ENCODE data around the gene MS4A6A. TPM values are rescaled to one million over a fixed set of nuclear protein-coding genes. Genes with fewer than 3 reads are reported as not detected.

The MS4A6A gene
- total RNA-seq, 1 donor from 2014 or later, result not detected

DNA sequence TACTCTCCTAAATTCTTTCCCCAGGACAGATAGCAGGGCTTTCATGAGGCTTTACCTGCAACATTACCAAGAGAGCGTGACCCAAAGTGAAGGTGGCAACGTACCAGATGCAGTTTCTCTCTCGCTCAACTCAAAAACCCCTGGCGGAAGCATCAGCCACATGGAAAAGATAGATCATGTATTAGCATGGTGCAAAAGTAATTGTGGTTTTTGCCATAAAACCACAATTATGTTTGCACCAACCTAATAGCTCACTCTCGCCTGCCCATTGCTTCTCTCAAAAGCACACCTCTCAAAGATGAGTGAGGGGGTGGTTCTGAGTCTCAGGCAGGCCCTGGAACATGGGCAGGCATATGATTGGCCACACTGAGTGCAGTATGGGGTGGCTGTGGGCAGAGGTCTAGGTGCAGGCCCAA, 7.0 kb downstream of the MS4A6A start:
- ChIA-PET POLR2A (no interaction called here), CTCF (no interaction called here)
- Mint-ChIP-seq H3K4me1 (peaks cover 5% of the 10 kb centered on the region), H3K36me3 (ENCODE audit: low read depth) (no peaks in the 10 kb centered on the region), H3K4me3 (no peak overlapping the region), H3K9me3 (peaks cover 1% of the 10 kb centered on the region), H3K27me3 (no peaks in the 10 kb centered on the region), H3K27ac (peak overlapping the region; percentile 4)
- TF ChIP-seq, protein P1, sequence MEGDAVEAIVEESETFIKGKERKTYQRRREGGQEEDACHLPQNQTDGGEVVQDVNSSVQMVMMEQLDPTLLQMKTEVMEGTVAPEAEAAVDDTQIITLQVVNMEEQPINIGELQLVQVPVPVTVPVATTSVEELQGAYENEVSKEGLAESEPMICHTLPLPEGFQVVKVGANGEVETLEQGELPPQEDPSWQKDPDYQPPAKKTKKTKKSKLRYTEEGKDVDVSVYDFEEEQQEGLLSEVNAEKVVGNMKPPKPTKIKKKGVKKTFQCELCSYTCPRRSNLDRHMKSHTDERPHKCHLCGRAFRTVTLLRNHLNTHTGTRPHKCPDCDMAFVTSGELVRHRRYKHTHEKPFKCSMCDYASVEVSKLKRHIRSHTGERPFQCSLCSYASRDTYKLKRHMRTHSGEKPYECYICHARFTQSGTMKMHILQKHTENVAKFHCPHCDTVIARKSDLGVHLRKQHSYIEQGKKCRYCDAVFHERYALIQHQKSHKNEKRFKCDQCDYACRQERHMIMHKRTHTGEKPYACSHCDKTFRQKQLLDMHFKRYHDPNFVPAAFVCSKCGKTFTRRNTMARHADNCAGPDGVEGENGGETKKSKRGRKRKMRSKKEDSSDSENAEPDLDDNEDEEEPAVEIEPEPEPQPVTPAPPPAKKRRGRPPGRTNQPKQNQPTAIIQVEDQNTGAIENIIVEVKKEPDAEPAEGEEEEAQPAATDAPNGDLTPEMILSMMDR (IDR thresholded peaks at IDR 0.05), result no peak
- DNase-seq (no peak), ATAC-seq (ENCODE audit: low read depth) (no peak)
- intact Hi-C loops (cut with micrococcal nuclease), result no loop called here

DNA sequence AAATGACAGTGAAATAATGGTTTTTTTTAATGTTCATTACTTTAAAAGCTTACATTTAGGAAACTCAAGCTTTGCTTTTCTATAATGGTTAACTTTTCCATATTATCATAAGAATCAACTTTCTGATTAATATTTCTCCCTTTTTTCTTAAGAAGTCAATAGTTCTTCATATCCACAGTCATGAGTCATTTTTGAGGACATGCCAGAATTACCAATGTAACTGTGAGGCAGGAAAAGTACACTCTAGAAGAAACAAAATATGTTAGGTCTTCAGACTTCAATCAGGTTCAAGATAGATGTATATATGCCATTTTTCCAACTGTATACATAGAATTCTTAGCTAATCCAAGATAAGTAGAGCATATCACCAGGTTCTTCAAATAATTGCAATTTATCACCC, 10.9 kb downstream of the MS4A6A start:
- ChIA-PET CTCF (no interaction called here), POLR2A (no interaction called here)
- H3K4me1 Mint-ChIP-seq, result peaks cover 5% of the 10 kb centered on the region
- TF ChIP-seq, protein P1 (IDR thresholded peaks at IDR 0.05), result no peak
- intact Hi-C loops (cut with micrococcal nuclease), result no loop called here
- no peak for DNase-seq
- ATAC-seq (ENCODE audit: low read depth), result no peak
- H3K4me3 Mint-ChIP-seq, result no peak overlapping the region
- peaks cover 20% of the 10 kb centered on the region for H3K9me3 Mint-ChIP-seq
- H3K27ac Mint-ChIP-seq, result no peak overlapping the region
- peaks cover 5% of the 10 kb centered on the region for H3K27me3 Mint-ChIP-seq
- no peaks in the 10 kb centered on the region for H3K36me3 Mint-ChIP-seq (ENCODE audit: low read depth)

GRCh38 chr11:60170566-60170965, 12.3 kb downstream of the MS4A6A start:
- H3K4me1 Mint-ChIP-seq, result no peaks in the 10 kb centered on the region
- H3K9me3 Mint-ChIP-seq, result peaks cover 20% of the 10 kb centered on the region
- DNase-seq (no peak), ATAC-seq (ENCODE audit: low read depth) (no peak)
- H3K27ac Mint-ChIP-seq, result no peak overlapping the region
- intact Hi-C loops (cut with micrococcal nuclease), result no loop called here
- no peaks in the 10 kb centered on the region for H3K36me3 Mint-ChIP-seq (ENCODE audit: low read depth)
- H3K4me3 Mint-ChIP-seq, result no peak overlapping the region
- TF ChIP-seq, protein P1 (IDR thresholded peaks at IDR 0.05), result no peak
- ChIA-PET POLR2A (no interaction called here), CTCF (no interaction called here)
- H3K27me3 Mint-ChIP-seq, result peaks cover 6% of the 10 kb centered on the region

GRCh38 chr11:60169264-60169915, 13.5 kb downstream of the MS4A6A start:
- Mint-ChIP-seq H3K4me3 (no peak overlapping the region), H3K27ac (no peak overlapping the region), H3K27me3 (peaks cover 6% of the 10 kb centered on the region), H3K9me3 (peaks cover 20% of the 10 kb centered on the region), H3K4me1 (no peaks in the 10 kb centered on the region), H3K36me3 (ENCODE audit: low read depth) (no peaks in the 10 kb centered on the region)
- ATAC-seq (ENCODE audit: low read depth) (no peak), DNase-seq (no peak)
- intact Hi-C loops (cut with micrococcal nuclease), result no loop called here
- TF ChIP-seq, protein P1 (IDR thresholded peaks at IDR 0.05), result no peak
- ChIA-PET POLR2A (no interaction called here), CTCF (interaction anchor here (0.7 kb wide), 1 partner anchor 24 kb away, joined by 3 read pairs; no protein-coding TSS in a partner anchor)

DNA sequence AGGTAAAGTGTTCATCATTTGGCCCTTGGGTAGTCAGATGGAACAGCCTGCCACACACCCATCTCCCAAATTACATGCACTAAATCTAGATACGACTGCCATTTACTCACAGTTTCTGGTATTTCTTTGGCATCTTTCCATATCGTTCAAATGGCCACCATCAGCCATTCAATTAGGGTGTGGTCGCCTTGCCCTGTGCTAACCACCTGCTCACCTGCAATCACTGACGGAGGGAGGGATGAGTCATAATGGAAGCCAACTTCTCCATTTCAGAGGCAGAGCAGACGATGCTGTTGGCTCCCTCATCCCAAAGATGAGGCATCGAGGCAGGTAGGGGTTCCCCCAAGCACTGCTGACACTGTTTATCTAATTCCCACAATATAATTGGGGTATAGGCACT, 14.6 kb downstream of the MS4A6A start:
- TF ChIP-seq, protein P1 (IDR thresholded peaks at IDR 0.05), result no peak
- peaks cover 20% of the 10 kb centered on the region for H3K9me3 Mint-ChIP-seq
- DNase-seq, result no peak
- no peak for ATAC-seq (ENCODE audit: low read depth)
- H3K4me1 Mint-ChIP-seq, result no peaks in the 10 kb centered on the region
- CTCF ChIA-PET, result no interaction called here
- no peak overlapping the region for H3K27ac Mint-ChIP-seq
- H3K36me3 Mint-ChIP-seq (ENCODE audit: low read depth), result no peaks in the 10 kb centered on the region
- H3K27me3 Mint-ChIP-seq, result peaks cover 6% of the 10 kb centered on the region
- intact Hi-C loops (cut with micrococcal nuclease), result no loop called here
- POLR2A ChIA-PET, result no interaction called here
- H3K4me3 Mint-ChIP-seq, result no peak overlapping the region
